SK-N-SH (cell line): ENCODE data around the gene PPP1R15A. TPM values are rescaled to one million over a fixed set of nuclear protein-coding genes. Genes with fewer than 3 reads are reported as not detected.

ENCODE experiments used
- CTCF ChIA-PET: fragments of 300-600, 350-600 bp; formaldehyde crosslinking; extraction: SDS; loops from one replicate; lab custom pipeline; 2021; lab: Yijun Ruan, JAX
- POLR2A ChIA-PET: fragments of 350-600 bp; sonication (Branson Sonifier 250); formaldehyde crosslinking; extraction: SDS; loops from one replicate; lab custom pipeline; 2020; ENCODE audit warnings: antibody characterized with exemption, inconsistent platforms; lab: Yijun Ruan, JAX
- DNase-seq: peaks from one replicate; pipeline ENCODE4 v3.0.0; 2012
- H2AFZ ChIP-seq: fragments of 200-600 bp; sonication (generic); 2 replicates; pipeline ENCODE4 v1.8.1; 2016; ENCODE audit warnings: antibody characterized with exemption, mild to moderate bottlenecking, low read depth
- H3F3A ChIP-seq: fragments of 200-600 bp; sonication (generic); replicated peaks from 2 replicates; pipeline ENCODE3; 2016; ENCODE audit warnings: antibody characterized with exemption, mild to moderate bottlenecking; ENCODE audit not compliant: insufficient read depth
- H3K27ac ChIP-seq, 2 experiments: fragments of 200-500 bp in 1 of 2; fragments of 200-600 bp in 1 of 2; sonication (Bioruptor generic) in 1 of 2; sonication (generic), shearing (Covaris generic) in 1 of 2; 2 replicates each; pipeline versions ENCODE4 v1.5.1 to v1.6.1; 2014 to 2016; ENCODE audit warnings: low read depth in 2 of 2, inconsistent platforms in 1 of 2, low read length in 1 of 2, mild to moderate bottlenecking in 1 of 2, mixed read lengths in 1 of 2
- H3K27me3 ChIP-seq: fragments of 200-600 bp; sonication (generic), shearing (Covaris generic); 2 replicates; pipeline ENCODE4 v1.6.1; 2016; ENCODE audit warnings: mixed run types; ENCODE audit not compliant: insufficient read depth
- H3K36me3 ChIP-seq, 2 experiments: fragments of 200-500 bp in 1 of 2; fragments of 200-600 bp in 1 of 2; sonication (Bioruptor generic) in 1 of 2; sonication (generic) in 1 of 2; replicated peaks in 1 of 2; 2 replicates each; pipeline versions ENCODE3 to v1.5.1; 2014 to 2016; ENCODE audit warnings: low read length in 1 of 2, mild to moderate bottlenecking in 1 of 2; ENCODE audit not compliant: insufficient read depth in 2 of 2, control insufficient read depth in 1 of 2
- H3K4me1 ChIP-seq, 2 experiments: fragments of 200-500 bp in 1 of 2; fragments of 200-600 bp in 1 of 2; sonication (Bioruptor generic) in 1 of 2; sonication (generic), shearing (Covaris generic) in 1 of 2; 2 replicates each; pipeline versions ENCODE4 v1.5.1 to v1.6.1; 2014 to 2016; ENCODE audit warnings: low read depth in 1 of 2, low read length in 1 of 2, mixed run types in 1 of 2; ENCODE audit not compliant: insufficient read depth in 2 of 2, control insufficient read depth in 1 of 2
- H3K4me2 ChIP-seq: fragments of 200-600 bp; sonication (generic), shearing (Covaris generic); 2 replicates; pipeline ENCODE4 v1.6.1; 2017; ENCODE audit warnings: mixed run types
- H3K4me3 ChIP-seq, 2 experiments: fragments of 200-500 bp in 1 of 2; fragments of 200-600 bp in 1 of 2; sonication (Bioruptor generic) in 1 of 2; sonication (generic), shearing (Covaris generic) in 1 of 2; 2 replicates each; pipeline versions ENCODE4 v1.5.1 to v1.8.1; 2014 to 2016; ENCODE audit warnings: low read depth in 2 of 2, inconsistent platforms in 1 of 2, low read length in 1 of 2, mild to moderate bottlenecking in 1 of 2, mixed read lengths in 1 of 2, moderate library complexity in 1 of 2
- H3K79me2 ChIP-seq: fragments of 200-600 bp; sonication (generic); 2 replicates; pipeline ENCODE4 v1.8.1; 2017; ENCODE audit warnings: mild to moderate bottlenecking; ENCODE audit not compliant: insufficient read depth
- H3K9ac ChIP-seq: fragments of 200-600 bp; sonication (generic); 2 replicates; pipeline ENCODE4 v1.6.1; 2017; ENCODE audit warnings: mixed run types
- H3K9me2 ChIP-seq: fragments of 200-600 bp; sonication (generic); 2 replicates; pipeline ENCODE4 v1.6.1; 2017; ENCODE audit warnings: mixed run types
- H3K9me3 ChIP-seq: fragments of 200-600 bp; sonication (generic); 2 replicates; pipeline ENCODE4 v1.6.1; 2017; ENCODE audit warnings: mixed run types, mild to moderate bottlenecking, moderate library complexity
- H4K20me1 ChIP-seq: fragments of 200-600 bp; sonication (generic); 2 replicates; pipeline ENCODE4 v1.6.1; 2017; ENCODE audit warnings: mild to moderate bottlenecking, mixed run types; ENCODE audit not compliant: insufficient read depth
- ELF1 ChIP-seq: IDR thresholded peaks from 2 replicates; pipeline ENCODE4 v1.4.0; 2012
- FOSL2 ChIP-seq: IDR thresholded peaks from 2 replicates; pipeline ENCODE4 v1.4.0; 2012; ENCODE audit warnings: low read depth, mild to moderate bottlenecking, moderate library complexity, borderline replicate concordance
- FOXM1 ChIP-seq: IDR thresholded peaks from 2 replicates; pipeline ENCODE4 v1.4.0; 2012; ENCODE audit warnings: low read depth, mild to moderate bottlenecking
- NRF1 ChIP-seq: IDR thresholded peaks from 2 replicates; pipeline ENCODE4 v1.6.1; 2012; ENCODE audit warnings: low read depth, mild to moderate bottlenecking, low read length
- POLR2AphosphoS5 ChIP-seq: IDR thresholded peaks from 2 replicates; pipeline ENCODE4 v1.6.1; 2012; ENCODE audit warnings: low read depth, low read length
- RAD21 ChIP-seq: IDR thresholded peaks from 2 replicates; pipeline ENCODE4 v1.6.1; 2012; ENCODE audit warnings: mild to moderate bottlenecking, low read length
- RCOR1 ChIP-seq: fragments of 150-350 bp; IDR thresholded peaks from 2 replicates; pipeline ENCODE4 v1.6.1; 2017; ENCODE audit warnings: antibody characterized with exemption, low read length
- RFX5 ChIP-seq: IDR thresholded peaks from 2 replicates; pipeline ENCODE4 v1.6.1; 2012; ENCODE audit warnings: mild to moderate bottlenecking, improper control_type of control experiment, low read length
- RXRA ChIP-seq: IDR thresholded peaks from 2 replicates; pipeline ENCODE4 v1.4.0; 2012; ENCODE audit warnings: low read depth, mild to moderate bottlenecking, borderline replicate concordance
- SIN3A ChIP-seq: IDR thresholded peaks from 2 replicates; pipeline ENCODE4 v1.6.1; 2012; ENCODE audit warnings: low read depth, mild to moderate bottlenecking, low read length, moderate library complexity, borderline replicate concordance
- TAF1 ChIP-seq: IDR thresholded peaks from 2 replicates; pipeline ENCODE4 v1.6.1; 2012; ENCODE audit warnings: low read depth, mild to moderate bottlenecking, low read length, moderate library complexity, borderline replicate concordance
- TCF12 ChIP-seq: IDR thresholded peaks from 2 replicates; pipeline ENCODE4 v1.4.0; 2012
- YY1 ChIP-seq: IDR thresholded peaks from 2 replicates; pipeline ENCODE4 v1.4.0; 2012; ENCODE audit warnings: low read depth, mild to moderate bottlenecking
- WGBS: methylation state at CpG from one replicate; pipeline ENCODE4 v1.1.6; 2017; ENCODE audit warnings: low lambda C conversion rate; 5-methylcytosine and 5-hydroxymethylcytosine counted together
- polyA plus RNA-seq, 3 experiments: library from polyadenylated mRNA; depleted of rRNA; stranded (reverse); fragments of >200 nt; gene quantifications; 2 replicates each; pipeline ENCODE4 v1.2.3, GENCODE V29; 2012
- TF ChIP-seq, protein P1 (sequence below): fragments of 150-350 bp; IDR thresholded peaks from 2 replicates; pipeline ENCODE4 v1.6.1; 2017; ENCODE audit warnings: antibody characterized with exemption, low read length, low read depth, borderline replicate concordance
- TF ChIP-seq, protein P2 (sequence below): IDR thresholded peaks from 2 replicates; pipeline ENCODE4; 2012
- TF ChIP-seq, protein P3 (sequence below): IDR thresholded peaks from 2 replicates; pipeline ENCODE4 v1.4.0; 2012; ENCODE audit warnings: low read depth
- TF ChIP-seq, protein P4 (sequence below): IDR thresholded peaks from 2 replicates; pipeline ENCODE4 v1.4.0; 2012; ENCODE audit warnings: low read depth, borderline replicate concordance
- TF ChIP-seq, protein P5 (sequence below): IDR thresholded peaks from 2 replicates; pipeline ENCODE4 v1.6.1; 2012; ENCODE audit warnings: mild to moderate bottlenecking, low read depth, low read length, moderate library complexity

The PPP1R15A gene
- polyA plus RNA-seq, 1 of the 3 experiments (the other 2 are of a cell fraction), result 73.7 TPM

DNA sequence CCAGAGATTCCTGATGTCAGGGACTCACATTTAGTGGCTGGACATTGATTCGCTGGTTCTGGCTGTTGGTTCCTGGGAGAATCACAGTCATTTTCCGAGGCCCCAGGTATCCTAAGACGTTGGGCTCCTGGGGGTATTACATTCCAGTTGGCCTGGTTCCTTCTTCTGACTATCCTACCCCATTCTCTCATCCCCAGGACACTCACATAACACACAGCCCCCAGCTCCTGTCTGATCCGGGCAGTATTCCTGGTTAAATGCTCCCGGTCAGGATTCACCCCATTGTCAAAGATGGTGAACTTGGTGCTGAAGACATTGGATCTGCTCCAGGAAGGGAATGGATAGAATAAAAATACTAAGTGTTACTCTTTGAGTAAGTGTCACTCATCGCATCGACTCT lies 11.5 kb downstream of the PPP1R15A start:
- CTCF ChIA-PET, result no interaction called here
- no peak overlapping the region for H2AFZ ChIP-seq
- TF ChIP-seq, protein P1, sequence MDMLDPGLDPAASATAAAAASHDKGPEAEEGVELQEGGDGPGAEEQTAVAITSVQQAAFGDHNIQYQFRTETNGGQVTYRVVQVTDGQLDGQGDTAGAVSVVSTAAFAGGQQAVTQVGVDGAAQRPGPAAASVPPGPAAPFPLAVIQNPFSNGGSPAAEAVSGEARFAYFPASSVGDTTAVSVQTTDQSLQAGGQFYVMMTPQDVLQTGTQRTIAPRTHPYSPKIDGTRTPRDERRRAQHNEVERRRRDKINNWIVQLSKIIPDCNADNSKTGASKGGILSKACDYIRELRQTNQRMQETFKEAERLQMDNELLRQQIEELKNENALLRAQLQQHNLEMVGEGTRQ, result no peak
- TF ChIP-seq NRF1, result no peak
- TF ChIP-seq RAD21, result no peak
- no peak for TF ChIP-seq TCF12
- TF ChIP-seq FOXM1, result no peak
- no peak for TF ChIP-seq FOSL2
- TF ChIP-seq, protein P2, sequence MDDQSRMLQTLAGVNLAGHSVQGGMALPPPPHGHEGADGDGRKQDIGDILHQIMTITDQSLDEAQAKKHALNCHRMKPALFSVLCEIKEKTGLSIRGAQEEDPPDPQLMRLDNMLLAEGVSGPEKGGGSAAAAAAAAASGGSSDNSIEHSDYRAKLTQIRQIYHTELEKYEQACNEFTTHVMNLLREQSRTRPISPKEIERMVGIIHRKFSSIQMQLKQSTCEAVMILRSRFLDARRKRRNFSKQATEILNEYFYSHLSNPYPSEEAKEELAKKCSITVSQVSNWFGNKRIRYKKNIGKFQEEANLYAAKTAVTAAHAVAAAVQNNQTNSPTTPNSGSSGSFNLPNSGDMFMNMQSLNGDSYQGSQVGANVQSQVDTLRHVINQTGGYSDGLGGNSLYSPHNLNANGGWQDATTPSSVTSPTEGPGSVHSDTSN, result no peak
- TF ChIP-seq SIN3A, result no peak
- TF ChIP-seq POLR2AphosphoS5, result no peak
- TF ChIP-seq, protein P3, sequence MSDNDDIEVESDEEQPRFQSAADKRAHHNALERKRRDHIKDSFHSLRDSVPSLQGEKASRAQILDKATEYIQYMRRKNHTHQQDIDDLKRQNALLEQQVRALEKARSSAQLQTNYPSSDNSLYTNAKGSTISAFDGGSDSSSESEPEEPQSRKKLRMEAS, result no peak
- TF ChIP-seq RFX5, result no peak
- TF ChIP-seq, protein P4, sequence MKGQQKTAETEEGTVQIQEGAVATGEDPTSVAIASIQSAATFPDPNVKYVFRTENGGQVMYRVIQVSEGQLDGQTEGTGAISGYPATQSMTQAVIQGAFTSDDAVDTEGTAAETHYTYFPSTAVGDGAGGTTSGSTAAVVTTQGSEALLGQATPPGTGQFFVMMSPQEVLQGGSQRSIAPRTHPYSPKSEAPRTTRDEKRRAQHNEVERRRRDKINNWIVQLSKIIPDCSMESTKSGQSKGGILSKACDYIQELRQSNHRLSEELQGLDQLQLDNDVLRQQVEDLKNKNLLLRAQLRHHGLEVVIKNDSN, result no peak
- TF ChIP-seq RCOR1, result no peak
- no peak overlapping the region for H3K4me2 ChIP-seq
- DNase-seq, result no peak
- no peaks in the 10 kb centered on the region; a peak in 1 of 4 replicates for H3K4me1 ChIP-seq
- peaks cover 3% of the 10 kb centered on the region for H4K20me1 ChIP-seq
- H3F3A ChIP-seq, result peaks cover 27% of the 10 kb centered on the region
- H3K9me3 ChIP-seq, result no peaks in the 10 kb centered on the region
- POLR2A ChIA-PET, result no interaction called here
- no peaks in the 10 kb centered on the region for H3K9me2 ChIP-seq
- H3K4me3 ChIP-seq, result no peak overlapping the region
- peaks cover 0 to 25% of the 10 kb centered on the region in 2 experiments for H3K36me3 ChIP-seq
- H3K27me3 ChIP-seq, result no peaks in the 10 kb centered on the region
- peaks cover 6% of the 10 kb centered on the region; the same call in 1 of the 2 replicates for H3K79me2 ChIP-seq
- WGBS, result 91% methylated on average over 7 of the region's 7 CpGs
- no peak overlapping the region for H3K9ac ChIP-seq
- H3K27ac ChIP-seq, result no peak overlapping the region

DNA sequence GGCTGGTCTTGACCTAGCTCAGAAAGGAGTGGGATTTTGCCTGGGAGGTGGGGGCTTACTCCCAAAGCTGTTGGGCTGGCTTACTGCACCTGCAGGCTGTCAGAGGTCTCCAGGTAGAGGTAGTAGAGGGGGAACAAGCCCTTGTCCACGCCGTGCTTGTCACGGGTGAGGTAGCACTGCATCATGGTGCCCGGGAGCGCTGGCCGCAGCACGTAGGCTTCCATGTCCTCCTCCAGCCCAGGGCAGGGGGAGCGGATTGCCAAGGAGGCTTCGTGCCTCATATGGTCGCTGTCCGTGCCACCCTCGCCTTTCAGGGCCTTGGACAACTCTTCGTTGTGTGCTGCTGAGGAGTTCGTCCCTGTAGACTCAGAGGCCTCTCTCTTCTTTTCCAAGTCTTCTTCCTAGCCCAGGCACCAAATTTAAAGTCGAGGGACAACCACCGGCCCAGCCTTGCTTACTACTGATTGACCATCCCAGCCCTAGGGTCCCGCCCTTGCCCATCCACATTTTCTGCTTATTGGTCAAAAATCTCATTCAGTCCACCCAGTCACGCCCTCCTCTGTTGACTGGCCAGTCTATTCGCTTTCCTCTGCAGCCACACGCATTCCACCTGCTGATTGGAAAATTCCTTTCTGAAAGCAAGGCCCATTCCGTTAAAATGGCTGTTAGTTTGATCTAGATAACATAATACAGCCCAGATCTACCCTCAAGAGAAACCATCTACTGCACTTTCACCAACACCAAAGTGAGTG lies 15.8 kb downstream of the PPP1R15A start:
- Histone ChIP-seq H3K79me2 (no peaks in the 10 kb centered on the region), H3K9ac (no peak overlapping the region), H3K36me3 (no peaks in the 10 kb centered on the region), H3K4me1 (no peaks in the 10 kb centered on the region), H3K4me3 (no peak overlapping the region), H3K27ac (no peak overlapping the region), H2AFZ (no peak overlapping the region), H3F3A (no peaks in the 10 kb centered on the region), H3K9me2 (no peaks in the 10 kb centered on the region), H4K20me1 (no peaks in the 10 kb centered on the region), H3K27me3 (no peaks in the 10 kb centered on the region), H3K9me3 (no peaks in the 10 kb centered on the region), H3K4me2 (no peak overlapping the region)
- POLR2A ChIA-PET, result no interaction called here
- WGBS, result 90% methylated on average over 16 of the region's 21 CpGs
- CTCF ChIA-PET, result no interaction called here
- no peak for DNase-seq
- TF ChIP-seq, protein P5, sequence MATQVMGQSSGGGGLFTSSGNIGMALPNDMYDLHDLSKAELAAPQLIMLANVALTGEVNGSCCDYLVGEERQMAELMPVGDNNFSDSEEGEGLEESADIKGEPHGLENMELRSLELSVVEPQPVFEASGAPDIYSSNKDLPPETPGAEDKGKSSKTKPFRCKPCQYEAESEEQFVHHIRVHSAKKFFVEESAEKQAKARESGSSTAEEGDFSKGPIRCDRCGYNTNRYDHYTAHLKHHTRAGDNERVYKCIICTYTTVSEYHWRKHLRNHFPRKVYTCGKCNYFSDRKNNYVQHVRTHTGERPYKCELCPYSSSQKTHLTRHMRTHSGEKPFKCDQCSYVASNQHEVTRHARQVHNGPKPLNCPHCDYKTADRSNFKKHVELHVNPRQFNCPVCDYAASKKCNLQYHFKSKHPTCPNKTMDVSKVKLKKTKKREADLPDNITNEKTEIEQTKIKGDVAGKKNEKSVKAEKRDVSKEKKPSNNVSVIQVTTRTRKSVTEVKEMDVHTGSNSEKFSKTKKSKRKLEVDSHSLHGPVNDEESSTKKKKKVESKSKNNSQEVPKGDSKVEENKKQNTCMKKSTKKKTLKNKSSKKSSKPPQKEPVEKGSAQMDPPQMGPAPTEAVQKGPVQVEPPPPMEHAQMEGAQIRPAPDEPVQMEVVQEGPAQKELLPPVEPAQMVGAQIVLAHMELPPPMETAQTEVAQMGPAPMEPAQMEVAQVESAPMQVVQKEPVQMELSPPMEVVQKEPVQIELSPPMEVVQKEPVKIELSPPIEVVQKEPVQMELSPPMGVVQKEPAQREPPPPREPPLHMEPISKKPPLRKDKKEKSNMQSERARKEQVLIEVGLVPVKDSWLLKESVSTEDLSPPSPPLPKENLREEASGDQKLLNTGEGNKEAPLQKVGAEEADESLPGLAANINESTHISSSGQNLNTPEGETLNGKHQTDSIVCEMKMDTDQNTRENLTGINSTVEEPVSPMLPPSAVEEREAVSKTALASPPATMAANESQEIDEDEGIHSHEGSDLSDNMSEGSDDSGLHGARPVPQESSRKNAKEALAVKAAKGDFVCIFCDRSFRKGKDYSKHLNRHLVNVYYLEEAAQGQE, result no peak
- TF ChIP-seq RCOR1, result no peak
- TF ChIP-seq YY1, result no peak
- no peak for TF ChIP-seq ELF1
- TF ChIP-seq, protein P1, result no peak
- TF ChIP-seq TAF1, result no peak
- no peak for TF ChIP-seq RXRA
